Glomerular visceral epithelial cell (primary cell): ENCODE results near the gene GPRIN2.
"Not testable (repeated sequence)": the region's sequence is repeated elsewhere in the genome, so short reads cannot be mapped to it uniquely, and the experiment has no call there.

Source experiments
- DNase-seq: peaks from one replicate; pipeline ENCODE4 v3.0.0-alpha.2; 2016; ENCODE audit errors: extremely low spot score

Gene GPRIN2

GRCh38 chr10:46567151-46567550, 10.7 kb upstream of the GPRIN2 start:
- not testable (repeated sequence) for DNase-seq

GRCh38 chr10:46565591-46566332, 9.3 kb upstream of the GPRIN2 start:
- peak; percentile 77 for DNase-seq

GRCh38 chr10:46560952-46561351, 4.5 kb upstream of the GPRIN2 start:
- no peak for DNase-seq

GRCh38 chr10:46560381-46560780, 3.9 kb upstream of the GPRIN2 start:
- DNase-seq = no peak

- DNase-seq = no peak
These were observed 2.8 kb upstream of the GPRIN2 start for GRCh38 chr10:46559231-46559671.

GRCh38 chr10:46558392-46559185, 2.1 kb upstream of the GPRIN2 start:
- DNase-seq = no peak

- DNase-seq = no peak
These were observed 1.6 kb upstream of the GPRIN2 start for GRCh38 chr10:46558122-46558391.

- DNase-seq = no peak
These were observed 1.1 kb upstream of the GPRIN2 start for GRCh38 chr10:46557319-46558121.

- peak; percentile 43 for DNase-seq
These were observed 544 bp downstream of the GPRIN2 start for GRCh38 chr10:46555713-46556514.

- DNase-seq = no peak
These were observed 1.1 kb downstream of the GPRIN2 start for GRCh38 chr10:46555366-46555712.

GRCh38 chr10:46554166-46554781, 2.2 kb downstream of the GPRIN2 start:
- no peak for DNase-seq

- DNase-seq = no peak
These were observed 3.0 kb downstream of the GPRIN2 start for GRCh38 chr10:46553238-46554049.

GRCh38 chr10:46552526-46553237, 3.8 kb downstream of the GPRIN2 start:
- no peak for DNase-seq

- no peak for DNase-seq
These were observed 4.5 kb downstream of the GPRIN2 start for GRCh38 chr10:46551701-46552525.

GRCh38 chr10:46550795-46551700, 5.4 kb downstream of the GPRIN2 start:
- DNase-seq = no peak

GRCh38 chr10:46550076-46550790, 6.2 kb downstream of the GPRIN2 start:
- DNase-seq = no peak
